HG03280 (cell line): ENCODE results near the gene LEO1.

Experiments
- ATAC-seq: cut with Tn5 transposase; IDR thresholded peaks from one replicate; pipeline ENCODE4 v1.9.1; 2021; ENCODE audit warnings: mild to moderate bottlenecking, moderate library complexity; ENCODE audit not compliant: unreplicated experiment

The LEO1 gene

GRCh38 chr15:51932161-51932560, 39.4 kb downstream of the LEO1 start:
- ATAC-seq = no peak

GRCh38 chr15:51931638-51932037, 39.9 kb downstream of the LEO1 start:
- no peak for ATAC-seq

- ATAC-seq = no peak
Observed at GRCh38 chr15:51931016-51931415, 40.6 kb downstream of the LEO1 start.

- ATAC-seq = no peak
Observed at GRCh38 chr15:51926809-51927208, 44.8 kb downstream of the LEO1 start.

- ATAC-seq = no peak
Observed at GRCh38 chr15:51924156-51925068, 47.2 kb downstream of the LEO1 start.

- ATAC-seq = no peak
Observed at GRCh38 chr15:51917493-51917892, 54.1 kb downstream of the LEO1 start.

- ATAC-seq = no peak
Observed at GRCh38 chr15:51912528-51912927, 59.0 kb downstream of the LEO1 start.

GRCh38 chr15:51909584-51909983, 62.0 kb downstream of the LEO1 start:
- ATAC-seq = no peak

GRCh38 chr15:51908316-51908715, 63.3 kb downstream of the LEO1 start:
- ATAC-seq = no peak

GRCh38 chr15:51907136-51907862, 64.3 kb downstream of the LEO1 start:
- ATAC-seq = no peak

GRCh38 chr15:51904931-51905330, 66.6 kb downstream of the LEO1 start:
- no peak for ATAC-seq

- no peak for ATAC-seq
Observed at GRCh38 chr15:51904421-51904820, 67.2 kb downstream of the LEO1 start.

- no peak for ATAC-seq
Observed at GRCh38 chr15:51889486-51889885, 82.1 kb downstream of the LEO1 start.

GRCh38 chr15:51888593-51889195, 82.9 kb downstream of the LEO1 start:
- no peak for ATAC-seq
